Activated CD4-positive, alpha-beta T cell treated with anti-CD3 and anti-CD28 coated beads for 1 hour (primary cell): ENCODE results near the gene SSR3.
"Not testable (repeated sequence)": the region's sequence is repeated elsewhere in the genome, so short reads cannot be mapped to it uniquely, and the experiment has no call there.

ENCODE experiments used
- DNase-seq: peaks from one replicate; pipeline ENCODE4 v3.0.0-alpha.2; 2020

SSR3 gene

DNA sequence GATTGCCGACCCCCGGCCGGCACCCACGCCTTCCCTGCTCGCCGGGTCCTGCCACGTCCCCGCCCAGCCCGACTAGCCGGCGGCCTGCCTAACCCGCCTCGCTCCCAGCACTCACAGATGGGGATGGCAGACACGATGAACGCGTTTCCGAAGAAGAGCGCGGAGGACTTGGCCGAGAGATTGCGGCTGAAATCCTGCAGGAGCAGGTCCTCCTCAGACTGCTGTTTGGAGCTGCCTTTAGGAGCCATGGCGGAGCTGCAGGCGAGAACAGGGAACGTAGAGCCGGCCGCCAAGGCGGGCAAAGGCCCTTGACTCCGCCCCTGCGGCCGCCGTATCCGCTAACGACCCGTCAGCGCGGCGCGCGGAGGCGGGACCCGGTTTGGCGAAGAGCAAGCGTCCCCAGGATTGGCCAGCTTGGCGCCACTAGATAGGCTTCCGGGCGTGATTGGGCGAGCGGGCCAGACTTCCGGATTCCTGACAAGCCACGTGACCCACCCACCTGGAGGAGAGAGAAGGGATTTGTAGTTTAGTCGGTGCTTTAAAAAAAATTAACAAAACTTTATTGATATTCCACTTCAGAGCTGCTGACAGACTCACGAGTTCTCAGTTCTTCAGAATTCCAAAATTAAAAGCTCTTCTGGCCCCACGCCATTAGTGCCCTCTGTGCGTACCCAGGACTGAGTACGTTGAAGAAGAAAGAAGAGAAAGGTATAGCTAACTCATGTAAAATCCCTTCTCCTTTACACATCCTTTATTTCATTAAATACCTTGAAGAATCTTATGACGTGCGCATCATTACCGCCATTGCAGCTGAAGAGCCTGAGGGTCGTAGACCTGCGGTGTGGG, at the start of gene SSR3:
SSR3 (minus strand) TSS at position 276 of the 846 bp plus-strand sequence; CDS start at position 248, 28 bp downstream.
- peak; percentile 97 for DNase-seq

DNA sequence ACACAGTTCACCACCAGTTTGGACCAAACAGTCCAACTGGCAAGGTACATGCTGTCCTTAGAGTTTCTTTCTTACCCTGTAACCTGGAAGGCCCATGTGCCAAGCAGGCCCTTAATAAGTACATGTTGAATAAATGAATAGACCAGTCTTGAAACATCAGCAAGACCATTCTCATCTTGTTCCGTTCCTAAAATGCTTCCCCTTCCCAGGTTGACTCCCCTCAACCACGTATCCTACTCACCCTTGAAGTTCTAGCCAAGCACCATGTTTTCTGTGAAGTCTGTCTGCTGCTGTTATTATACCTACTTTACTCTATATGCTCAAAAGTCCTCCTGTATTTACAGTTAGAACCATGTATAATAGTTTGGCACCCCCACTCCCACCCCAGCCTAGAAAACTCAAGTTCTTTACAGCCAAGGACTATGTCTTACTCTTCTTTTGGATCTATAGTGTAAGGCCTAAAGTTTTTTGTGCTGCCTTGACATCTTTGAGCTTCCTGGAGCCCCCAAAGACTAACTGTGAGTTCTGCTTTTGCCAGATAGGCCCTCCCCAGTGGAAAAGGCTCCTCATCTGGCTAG, 49.2 kb upstream of the SSR3 start:
- DNase-seq = no peak

DNA sequence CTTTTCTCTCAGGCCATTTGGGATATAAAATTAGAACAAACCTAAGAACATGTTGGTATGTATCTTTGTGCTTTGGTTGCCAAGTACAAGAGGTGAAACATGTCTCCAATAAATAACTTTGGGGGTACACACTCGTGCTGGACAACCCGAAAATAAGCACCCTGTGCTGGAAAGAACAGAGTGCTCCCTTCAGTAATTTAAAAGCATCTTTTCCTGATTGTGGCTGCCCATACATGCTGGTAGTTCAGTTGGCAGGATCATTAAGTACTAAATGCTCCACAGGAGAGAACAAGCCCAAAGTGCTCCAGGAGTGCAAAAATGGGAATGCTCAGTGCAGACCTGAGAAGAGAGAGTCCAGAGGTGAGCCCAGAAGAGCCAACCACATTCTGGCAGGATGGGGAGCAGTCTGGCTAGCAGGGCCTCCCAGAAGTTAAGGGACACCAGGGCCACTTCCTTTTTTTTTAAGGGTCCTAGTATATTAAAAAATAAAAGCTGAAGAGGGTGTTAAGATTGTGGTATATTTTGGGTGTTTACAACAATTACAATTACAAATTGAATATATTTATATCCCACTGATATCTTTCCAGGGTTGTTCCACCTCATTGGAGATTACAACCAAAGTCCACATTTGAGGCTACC, 48.6 kb upstream of the SSR3 start:
- DNase-seq = no peak

GRCh38 chr3:156602424-156602823, 47.5 kb upstream of the SSR3 start:
- no peak for DNase-seq

GRCh38 chr3:156601497-156601896, 46.6 kb upstream of the SSR3 start:
- no peak for DNase-seq

DNA sequence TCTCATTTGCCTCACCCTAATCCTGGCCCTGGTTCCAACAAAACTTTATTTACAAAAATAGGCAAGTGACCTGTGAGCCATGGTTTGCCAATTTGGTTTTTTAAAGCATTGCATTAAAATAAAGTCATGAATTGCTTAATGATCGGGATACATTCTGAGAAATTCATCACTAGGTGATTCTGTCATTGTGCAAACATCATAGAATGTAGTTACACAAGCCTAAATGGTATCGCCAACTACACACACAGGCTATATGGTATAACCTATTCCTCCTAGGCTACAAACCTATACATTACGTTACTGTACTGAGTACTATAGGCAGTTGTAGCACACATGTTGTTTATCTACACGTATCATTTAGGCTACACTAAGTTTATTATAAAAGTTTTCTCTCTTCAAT, 45.9 kb upstream of the SSR3 start:
- no peak for DNase-seq

GRCh38 chr3:156599089-156599874, 44.4 kb upstream of the SSR3 start:
- DNase-seq = no peak

- no peak for DNase-seq
Observed at GRCh38 chr3:156598413-156598812, 43.5 kb upstream of the SSR3 start.

DNA sequence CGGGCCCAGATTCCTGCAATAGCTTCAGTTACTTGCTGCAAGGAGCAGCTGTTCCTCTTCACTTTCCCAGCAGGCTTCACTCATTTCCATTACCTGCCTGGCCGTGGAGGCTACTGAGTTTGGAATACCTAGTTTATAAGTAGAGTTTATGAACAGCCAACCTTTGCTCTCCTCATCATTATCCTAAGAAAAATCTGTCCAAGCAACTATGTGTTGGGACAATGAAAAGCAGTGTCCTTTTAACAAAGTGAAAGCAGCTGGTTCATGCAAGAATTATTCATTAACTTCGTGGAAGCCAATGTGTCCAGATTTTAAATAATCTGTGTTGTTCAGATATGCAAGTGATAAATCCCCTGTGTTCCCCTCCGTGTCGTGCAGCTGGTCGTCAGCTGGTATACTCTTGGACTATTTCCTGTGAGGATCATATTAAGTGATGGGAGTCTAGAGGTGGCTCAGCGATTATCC, 39.3 kb upstream of the SSR3 start:
- no peak for DNase-seq

GRCh38 chr3:156593814-156594213, 38.9 kb upstream of the SSR3 start:
- no peak for DNase-seq

- DNase-seq = not testable (repeated sequence)
Observed at GRCh38 chr3:156589806-156590205, 34.9 kb upstream of the SSR3 start.

- DNase-seq = no peak
Observed at GRCh38 chr3:156587760-156588069, 32.8 kb upstream of the SSR3 start.

GRCh38 chr3:156586905-156587759, 32.2 kb upstream of the SSR3 start:
- no peak for DNase-seq

- no peak for DNase-seq
Observed at GRCh38 chr3:156583469-156583868, 28.6 kb upstream of the SSR3 start.

DNA sequence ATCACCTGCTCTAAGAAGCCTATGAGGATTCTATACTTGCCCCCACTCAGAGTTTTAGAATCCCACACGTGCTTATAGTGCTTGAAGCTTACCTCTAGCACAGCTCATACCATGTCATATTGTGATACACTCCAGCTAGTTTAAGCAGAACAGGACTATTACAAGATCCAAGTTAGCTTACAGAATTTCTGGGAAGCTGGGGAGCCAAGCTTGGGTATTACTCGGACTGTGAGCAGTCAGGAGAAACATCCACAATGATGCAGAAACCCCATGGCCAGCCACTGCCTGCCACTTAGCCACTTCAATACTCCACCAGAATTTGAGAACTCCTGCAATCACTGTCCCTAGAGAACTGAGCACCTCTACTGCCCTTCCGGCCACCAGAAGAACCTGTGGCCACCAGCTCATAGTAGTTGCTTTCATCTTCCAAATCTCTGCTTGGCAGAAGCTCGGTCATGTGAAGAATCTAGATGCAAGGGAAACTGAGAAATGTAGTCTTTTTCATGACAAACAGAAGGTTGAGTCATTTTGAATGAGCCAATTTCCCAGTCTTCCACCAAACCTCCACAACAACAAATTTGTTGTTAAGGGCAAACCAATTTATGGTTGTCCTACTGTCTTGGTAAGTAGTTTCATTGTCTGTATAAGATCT, 27.7 kb upstream of the SSR3 start:
- DNase-seq = no peak

GRCh38 chr3:156581954-156582353, 27.0 kb upstream of the SSR3 start:
- DNase-seq = no peak

- DNase-seq = no peak
Observed at GRCh38 chr3:156581033-156581432, 26.1 kb upstream of the SSR3 start.

GRCh38 chr3:156579427-156579851, 24.5 kb upstream of the SSR3 start:
- DNase-seq = no peak

DNA sequence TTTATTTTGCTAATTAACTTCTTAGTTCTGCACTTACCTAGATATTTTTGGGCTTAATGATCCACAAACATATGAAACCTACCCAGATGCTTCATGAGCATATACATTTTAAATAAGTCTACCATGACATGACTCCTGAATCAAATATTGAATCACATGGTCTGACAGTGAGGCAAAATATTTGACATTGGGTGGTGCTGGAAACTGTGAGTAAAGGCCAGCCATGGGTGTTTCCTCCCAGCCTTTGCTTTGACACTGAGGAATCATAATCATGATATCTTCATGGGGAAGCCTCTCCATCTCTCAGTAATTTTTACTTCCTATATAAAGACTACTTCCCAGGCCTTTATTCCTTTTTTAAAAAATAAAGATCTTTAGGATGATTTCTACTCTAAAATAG, 22.8 kb upstream of the SSR3 start:
- DNase-seq = no peak

GRCh38 chr3:156576651-156577348, 21.9 kb upstream of the SSR3 start:
- DNase-seq = no peak

GRCh38 chr3:156576051-156576450, 21.1 kb upstream of the SSR3 start:
- DNase-seq = no peak
